Measurements from ENCODE around the gene POLK. TPM values are rescaled to one million over a fixed set of nuclear protein-coding genes. Genes with fewer than 3 reads are reported as not detected.

Gene POLK
- total and polyA plus RNA-seq, 2 donors (not counting 3 experiments of a cell fraction or from before 2014, with no cell fraction given): 5.1 to 27.3 TPM

GRCh38 chr5:75473463-75473862, 38.2 kb upstream of the POLK start:
- Histone ChIP-seq H3K4me2 (ENCODE audit: insufficient read depth, low read length) (no peak overlapping the region), H3K9me1 (replicated peaks; ENCODE audit: control insufficient read depth, extremely low read depth, insufficient read depth, low read length) (no peaks in the 10 kb centered on the region), H3K9me3 (replicated peaks; ENCODE audit: control insufficient read depth, insufficient read depth, low read length) (no peaks in the 10 kb centered on the region), H4K20me1 (replicated peaks; ENCODE audit: control insufficient read depth, extremely low read depth, insufficient read depth, low read length) (peaks cover 3% of the 10 kb centered on the region), H3K27ac (ENCODE audit: insufficient read depth, low read depth, low read length) (no peak overlapping the region), H3K27me3 (ENCODE audit: control insufficient read depth in 2 of 2, insufficient read depth in 2 of 2, low read length in 2 of 2) (no peaks in the 10 kb centered on the region), H3K36me3 (ENCODE audit: control insufficient read depth in 2 of 2, extremely low read depth in 1 of 2, insufficient read depth in 2 of 2, low read length in 2 of 2) (no peaks in the 10 kb centered on the region), H2AFZ (ENCODE audit: low read depth, low read length) (no peak overlapping the region), H3K4me1 (ENCODE audit: control insufficient read depth, extremely low read depth, insufficient read depth, low read length) (no peaks in the 10 kb centered on the region), H3K4me3 (replicated peaks in 1 of 3; ENCODE audit: insufficient read depth in 1 of 3, low read depth in 1 of 3, low read length in 3 of 3) (no peak overlapping the region), H3K9ac (replicated peaks; ENCODE audit: extremely low read depth, insufficient read depth, low read length) (no peak overlapping the region), H3K79me2 (ENCODE audit: control insufficient read depth, insufficient read depth, low read length) (peaks cover 24% of the 10 kb centered on the region)
- no TSS peak for BruUV-seq (replicated peaks)
- no peak for FAIRE-seq
- no peak for TF ChIP-seq EZH2 (IDR thresholded peaks at IDR 0.05; ENCODE audit: borderline replicate concordance, low read depth, low read length, severe bottlenecking)
- TF ChIP-seq POLR2AphosphoS5 (IDR thresholded peaks at IDR 0.05; ENCODE audit: insufficient read depth, low read depth, low read length): no peak
- no peak for TF ChIP-seq GATA2 (IDR thresholded peaks at IDR 0.05; ENCODE audit: insufficient read depth, insufficient read length, low read depth, low read length)
- no peak for TF ChIP-seq CTCF (IDR thresholded peaks at IDR 0.05; ENCODE audit: extremely low read depth in 1 of 2, insufficient read depth in 1 of 2, low read depth in 1 of 2, low read length in 2 of 2)
- no peak for TF ChIP-seq JUN (IDR thresholded peaks at IDR 0.05; ENCODE audit: borderline replicate concordance, insufficient read depth, insufficient read length, low read depth)
- no peak for TF ChIP-seq POLR2A (IDR thresholded peaks at IDR 0.05; ENCODE audit: low read depth, low read length)
- TF ChIP-seq FOS (IDR thresholded peaks at IDR 0.05; ENCODE audit: borderline replicate concordance, insufficient read depth, low read length): no peak
- no peak for TF ChIP-seq MAX (IDR thresholded peaks at IDR 0.05; ENCODE audit: insufficient read depth, insufficient read length)
- TF ChIP-seq MYC (IDR thresholded peaks at IDR 0.05; ENCODE audit: low read depth, low read length): no peak
- dilution Hi-C loops (cut with MboI; ENCODE audit: extremely low pct_ligation_motif_present, low sequenced_read_pairs): no loop called here
- CTCF ChIA-PET: no interaction called here
- no peak for DNase-seq (ENCODE audit: low read depth, low spot score)
- POLR2A ChIA-PET: no interaction called here
- intact Hi-C loops (cut with micrococcal nuclease): no loop called here

Data from endothelial cell of umbilical vein (primary cell).